Measurements from ENCODE around the gene MFSD1. TPM values are rescaled to one million over a fixed set of nuclear protein-coding genes. Genes with fewer than 3 reads are reported as not detected.

Gene MFSD1
- total and polyA plus RNA-seq, 2 experiments from 2014 or later, result 12.4 to 31.8 TPM

GRCh38 chr3:158820521-158820920 lies 18.7 kb downstream of the MFSD1 start:
- Histone ChIP-seq H3K27me3 (no peaks in the 10 kb centered on the region), H3K27ac (no peak overlapping the region), H3K4me1 (ENCODE audit: low read depth) (no peaks in the 10 kb centered on the region), H3K9me3 (ENCODE audit: low read depth) (no peaks in the 10 kb centered on the region), H3K4me3 (no peak overlapping the region), H3K36me3 (peaks cover 28% of the 10 kb centered on the region)
- no peak for DNase-seq (ENCODE audit: low read depth in 1 of 2, low spot score in 1 of 2)
- no peak for TF ChIP-seq CTCF (IDR thresholded peaks at IDR 0.05; ENCODE audit: low read depth, low read length)

DNA sequence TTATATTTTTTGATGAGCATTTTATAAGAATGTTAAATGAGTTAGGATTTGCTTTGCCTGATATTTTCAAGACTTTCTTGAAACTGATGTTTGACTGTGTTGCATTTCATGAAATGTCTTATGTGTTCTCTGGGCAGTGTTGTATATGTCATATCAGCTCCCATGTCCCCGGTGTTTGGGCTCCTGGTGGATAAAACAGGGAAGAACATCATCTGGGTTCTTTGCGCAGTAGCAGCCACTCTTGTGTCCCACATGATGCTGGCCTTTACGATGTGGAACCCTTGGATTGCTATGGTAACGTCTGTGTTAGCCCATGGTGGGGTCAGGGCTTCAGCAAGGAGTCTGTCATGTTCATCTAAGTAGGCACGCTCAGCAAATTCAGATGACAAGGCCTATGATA lies 20.0 kb downstream of the MFSD1 start:
- no peaks in the 10 kb centered on the region for H3K4me1 ChIP-seq (ENCODE audit: low read depth)
- H3K27ac ChIP-seq, result no peak overlapping the region
- peaks cover 28% of the 10 kb centered on the region for H3K36me3 ChIP-seq
- no peak for TF ChIP-seq CTCF (IDR thresholded peaks at IDR 0.05; ENCODE audit: low read depth, low read length)
- no peaks in the 10 kb centered on the region for H3K27me3 ChIP-seq
- H3K4me3 ChIP-seq, result no peak overlapping the region
- H3K9me3 ChIP-seq (ENCODE audit: low read depth), result no peaks in the 10 kb centered on the region
- DNase-seq (ENCODE audit: low read depth in 1 of 2, low spot score in 1 of 2), result no peak

- no peak overlapping the region for H3K4me3 ChIP-seq
- TF ChIP-seq CTCF (IDR thresholded peaks at IDR 0.05; ENCODE audit: low read depth, low read length), result no peak
- peaks cover 28% of the 10 kb centered on the region for H3K36me3 ChIP-seq
- H3K27ac ChIP-seq, result no peak overlapping the region
- no peak for DNase-seq (ENCODE audit: low read depth in 1 of 2, low spot score in 1 of 2)
- no peaks in the 10 kb centered on the region for H3K9me3 ChIP-seq (ENCODE audit: low read depth)
- no peaks in the 10 kb centered on the region for H3K4me1 ChIP-seq (ENCODE audit: low read depth)
- H3K27me3 ChIP-seq, result no peaks in the 10 kb centered on the region
Measured at GRCh38 chr3:158823426-158823825, 21.6 kb downstream of the MFSD1 start.

- Histone ChIP-seq H3K9me3 (ENCODE audit: low read depth) (no peaks in the 10 kb centered on the region), H3K4me1 (ENCODE audit: low read depth) (no peaks in the 10 kb centered on the region), H3K27ac (no peak overlapping the region), H3K4me3 (no peak overlapping the region), H3K36me3 (peaks cover 11% of the 10 kb centered on the region), H3K27me3 (no peaks in the 10 kb centered on the region)
- DNase-seq (ENCODE audit: low read depth in 1 of 2, low spot score in 1 of 2), result no peak
- no peak for TF ChIP-seq CTCF (IDR thresholded peaks at IDR 0.05; ENCODE audit: low read depth, low read length)
Measured at GRCh38 chr3:158827773-158828172, 25.9 kb downstream of the MFSD1 start.

DNA sequence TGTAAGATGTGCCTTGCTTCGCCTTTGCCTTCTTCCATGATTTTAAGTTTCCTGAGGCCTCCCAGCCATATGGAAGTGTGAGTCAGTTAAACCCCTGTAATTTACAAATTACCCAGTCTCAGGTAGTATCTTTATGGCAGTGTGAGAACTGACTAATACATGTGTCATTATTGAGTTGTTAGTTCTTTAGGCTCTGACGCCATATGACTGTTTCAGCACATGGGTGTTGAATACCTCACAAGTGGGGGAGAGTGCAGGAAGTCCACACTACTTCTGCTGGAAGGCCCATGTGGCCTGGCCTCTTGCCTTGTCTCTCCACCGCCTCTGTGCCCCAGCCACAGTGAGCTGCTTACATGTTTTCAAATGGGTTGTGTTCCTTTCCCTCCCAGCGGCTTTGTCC lies 28.5 kb downstream of the MFSD1 start:
- Histone ChIP-seq H3K4me3 (no peak overlapping the region), H3K27me3 (no peaks in the 10 kb centered on the region), H3K36me3 (no peaks in the 10 kb centered on the region), H3K4me1 (ENCODE audit: low read depth) (no peaks in the 10 kb centered on the region), H3K9me3 (ENCODE audit: low read depth) (no peaks in the 10 kb centered on the region), H3K27ac (no peak overlapping the region)
- no peak for DNase-seq (ENCODE audit: low read depth in 1 of 2, low spot score in 1 of 2)
- no peak for TF ChIP-seq CTCF (IDR thresholded peaks at IDR 0.05; ENCODE audit: low read depth, low read length)

GRCh38 chr3:158831861-158832260 lies 30.0 kb downstream of the MFSD1 start:
- no peaks in the 10 kb centered on the region for H3K9me3 ChIP-seq (ENCODE audit: low read depth)
- no peak for TF ChIP-seq CTCF (IDR thresholded peaks at IDR 0.05; ENCODE audit: low read depth, low read length)
- no peak overlapping the region for H3K4me3 ChIP-seq
- no peaks in the 10 kb centered on the region for H3K4me1 ChIP-seq (ENCODE audit: low read depth)
- DNase-seq (ENCODE audit: low read depth in 1 of 2, low spot score in 1 of 2), result no peak
- no peaks in the 10 kb centered on the region for H3K27me3 ChIP-seq
- no peaks in the 10 kb centered on the region for H3K36me3 ChIP-seq
- no peak overlapping the region for H3K27ac ChIP-seq
